ENCODE measurements around the gene HOXA2. TPM values are rescaled to one million over a fixed set of nuclear protein-coding genes. Genes with fewer than 3 reads are reported as not detected.

The HOXA2 gene
- total RNA-seq, 4 donors from 2014 or later = 0.29 to 0.88 (median 0.38) TPM; not detected in 1

DNA sequence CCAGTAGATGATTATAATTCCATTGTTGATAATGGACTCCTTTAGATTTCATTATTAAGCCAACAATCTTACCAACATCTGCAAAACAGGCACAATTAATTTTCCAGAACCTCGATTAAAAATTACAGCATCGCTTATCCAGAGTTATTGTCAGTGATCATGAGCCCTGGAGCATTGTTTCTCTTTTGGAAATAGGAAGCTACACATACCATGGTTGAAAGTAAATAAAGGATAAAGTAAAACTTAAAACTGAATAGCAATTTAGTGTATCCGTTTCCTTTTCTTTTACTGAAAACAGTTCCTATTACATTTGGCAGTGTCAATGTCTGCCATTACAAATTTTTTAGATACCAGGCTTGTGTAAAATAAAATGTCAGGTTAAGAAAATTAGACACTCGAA is 9.9 kb upstream of the HOXA2 start:
- H3K27ac ChIP-seq = peak overlapping the region; percentile 66 to 87 (median 82)
- in situ Hi-C loops (cut with MboI; ENCODE audit: low sequenced_read_pairs in 4 of 4) (no loop called here), intact Hi-C loops (cut with DNase I; ENCODE audit: low total_unique reads) (no loop called here)
- peaks cover 21 to 30% of the 10 kb centered on the region in 2 donors for H3K4me1 ChIP-seq
- no peaks in the 10 kb centered on the region for H3K9me3 ChIP-seq
- H3K36me3 ChIP-seq = no peaks in the 10 kb centered on the region
- no peaks in the 10 kb centered on the region for H3K27me3 ChIP-seq
- TF ChIP-seq POLR2A (IDR thresholded peaks at IDR 0.05) = no peak
- TF ChIP-seq, protein P1, sequence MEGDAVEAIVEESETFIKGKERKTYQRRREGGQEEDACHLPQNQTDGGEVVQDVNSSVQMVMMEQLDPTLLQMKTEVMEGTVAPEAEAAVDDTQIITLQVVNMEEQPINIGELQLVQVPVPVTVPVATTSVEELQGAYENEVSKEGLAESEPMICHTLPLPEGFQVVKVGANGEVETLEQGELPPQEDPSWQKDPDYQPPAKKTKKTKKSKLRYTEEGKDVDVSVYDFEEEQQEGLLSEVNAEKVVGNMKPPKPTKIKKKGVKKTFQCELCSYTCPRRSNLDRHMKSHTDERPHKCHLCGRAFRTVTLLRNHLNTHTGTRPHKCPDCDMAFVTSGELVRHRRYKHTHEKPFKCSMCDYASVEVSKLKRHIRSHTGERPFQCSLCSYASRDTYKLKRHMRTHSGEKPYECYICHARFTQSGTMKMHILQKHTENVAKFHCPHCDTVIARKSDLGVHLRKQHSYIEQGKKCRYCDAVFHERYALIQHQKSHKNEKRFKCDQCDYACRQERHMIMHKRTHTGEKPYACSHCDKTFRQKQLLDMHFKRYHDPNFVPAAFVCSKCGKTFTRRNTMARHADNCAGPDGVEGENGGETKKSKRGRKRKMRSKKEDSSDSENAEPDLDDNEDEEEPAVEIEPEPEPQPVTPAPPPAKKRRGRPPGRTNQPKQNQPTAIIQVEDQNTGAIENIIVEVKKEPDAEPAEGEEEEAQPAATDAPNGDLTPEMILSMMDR (IDR thresholded peaks at IDR 0.05 in 4 of 5, conservative IDR thresholded peaks at IDR 0.05 in 1 of 5) = no peak
- no peak for DNase-seq
- H3K4me3 ChIP-seq = peak overlapping the region in 1 of 4 donors; percentile 53
- ATAC-seq = no peak

DNA sequence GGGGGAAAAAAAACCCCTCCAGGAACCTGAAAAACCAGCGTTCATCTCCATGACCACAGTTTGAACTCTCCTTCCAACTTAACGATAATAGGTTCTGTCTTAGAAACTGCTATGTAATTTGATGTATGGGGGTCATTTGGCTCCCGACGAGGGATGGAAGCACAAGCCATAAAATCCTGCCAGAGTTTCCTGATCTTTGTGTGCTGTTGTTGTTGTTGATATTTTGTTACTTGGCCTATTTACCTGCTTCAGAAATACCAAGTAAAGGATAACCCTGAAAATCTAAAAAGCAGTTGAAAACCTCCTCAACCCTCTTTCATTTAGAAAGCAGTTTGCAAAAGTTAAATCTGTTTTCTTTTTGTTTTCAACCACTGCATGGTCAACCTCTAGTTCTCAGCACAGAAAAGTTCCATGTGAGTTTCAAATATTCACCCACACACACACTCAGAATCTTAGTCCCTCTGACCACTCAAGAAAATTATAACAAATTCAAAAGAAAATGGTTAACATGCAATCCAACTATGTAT is 9.3 kb upstream of the HOXA2 start:
- intact Hi-C loops (cut with DNase I; ENCODE audit: low total_unique reads) (no loop called here), in situ Hi-C loops (cut with MboI; ENCODE audit: low sequenced_read_pairs in 4 of 4) (no loop called here)
- Histone ChIP-seq H3K4me1 (peaks cover 21 to 32% of the 10 kb centered on the region in 2 donors), H3K4me3 (no peak overlapping the region), H3K36me3 (no peaks in the 10 kb centered on the region), H3K9me3 (no peaks in the 10 kb centered on the region), H3K27me3 (no peaks in the 10 kb centered on the region), H3K27ac (peak overlapping the region; percentile 66 to 85 (median 72))
- DNase-seq = no peak
- no peak for TF ChIP-seq POLR2A (IDR thresholded peaks at IDR 0.05)
- TF ChIP-seq, protein P1 (IDR thresholded peaks at IDR 0.05 in 4 of 5, conservative IDR thresholded peaks at IDR 0.05 in 1 of 5) = no peak
- no peak for ATAC-seq

DNA sequence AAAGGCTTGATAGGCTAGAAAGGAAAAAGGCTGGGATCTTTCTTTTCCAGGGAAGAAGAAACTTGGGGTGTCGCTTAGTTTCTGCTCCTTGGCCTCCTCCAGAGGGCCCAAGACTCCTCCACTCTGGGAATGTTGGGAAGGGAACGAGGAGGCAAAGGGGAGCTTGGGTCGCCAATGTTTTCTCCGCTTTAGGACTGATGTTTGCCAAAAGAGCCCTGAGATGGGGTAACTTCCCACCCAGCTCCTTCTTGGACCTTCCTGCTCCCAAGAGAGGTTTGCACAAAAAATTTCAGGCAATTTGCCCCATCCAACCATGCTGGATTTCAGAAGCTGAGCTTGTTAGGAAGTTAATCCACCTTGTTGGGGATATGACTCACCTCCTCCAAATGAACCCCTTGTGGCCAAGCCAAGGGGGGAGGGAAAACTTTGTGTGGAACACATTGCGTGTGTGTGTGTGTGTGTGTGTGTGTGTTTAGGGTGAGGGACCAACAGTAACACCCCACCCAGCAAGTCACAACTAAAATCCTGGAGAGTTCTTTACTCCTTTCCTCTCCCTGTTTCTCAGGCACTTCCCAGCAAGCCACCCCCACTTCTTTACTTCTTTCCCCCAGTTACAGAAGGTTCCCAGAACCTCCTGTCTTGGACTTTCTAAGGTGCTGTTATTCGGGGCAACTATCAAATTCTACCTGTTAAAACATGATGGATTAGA is 8.7 kb upstream of the HOXA2 start:
- Histone ChIP-seq H3K4me3 (peak overlapping the region in 2 of 4 donors; percentile 14 to 31), H3K27me3 (no peaks in the 10 kb centered on the region), H3K27ac (peak overlapping the region; percentile 66 to 85 (median 72)), H3K36me3 (no peaks in the 10 kb centered on the region), H3K9me3 (no peaks in the 10 kb centered on the region), H3K4me1 (peaks cover 21 to 38% of the 10 kb centered on the region in 2 donors)
- intact Hi-C loops (cut with DNase I; ENCODE audit: low total_unique reads) (no loop called here), in situ Hi-C loops (cut with MboI; ENCODE audit: low sequenced_read_pairs in 4 of 4) (no loop called here)
- DNase-seq (no peak), ATAC-seq (peak in 1 of 2 donors; percentile 4)
- TF ChIP-seq, protein P1 (IDR thresholded peaks at IDR 0.05 in 4 of 5, conservative IDR thresholded peaks at IDR 0.05 in 1 of 5) = no peak
- no peak for TF ChIP-seq POLR2A (IDR thresholded peaks at IDR 0.05)

DNA sequence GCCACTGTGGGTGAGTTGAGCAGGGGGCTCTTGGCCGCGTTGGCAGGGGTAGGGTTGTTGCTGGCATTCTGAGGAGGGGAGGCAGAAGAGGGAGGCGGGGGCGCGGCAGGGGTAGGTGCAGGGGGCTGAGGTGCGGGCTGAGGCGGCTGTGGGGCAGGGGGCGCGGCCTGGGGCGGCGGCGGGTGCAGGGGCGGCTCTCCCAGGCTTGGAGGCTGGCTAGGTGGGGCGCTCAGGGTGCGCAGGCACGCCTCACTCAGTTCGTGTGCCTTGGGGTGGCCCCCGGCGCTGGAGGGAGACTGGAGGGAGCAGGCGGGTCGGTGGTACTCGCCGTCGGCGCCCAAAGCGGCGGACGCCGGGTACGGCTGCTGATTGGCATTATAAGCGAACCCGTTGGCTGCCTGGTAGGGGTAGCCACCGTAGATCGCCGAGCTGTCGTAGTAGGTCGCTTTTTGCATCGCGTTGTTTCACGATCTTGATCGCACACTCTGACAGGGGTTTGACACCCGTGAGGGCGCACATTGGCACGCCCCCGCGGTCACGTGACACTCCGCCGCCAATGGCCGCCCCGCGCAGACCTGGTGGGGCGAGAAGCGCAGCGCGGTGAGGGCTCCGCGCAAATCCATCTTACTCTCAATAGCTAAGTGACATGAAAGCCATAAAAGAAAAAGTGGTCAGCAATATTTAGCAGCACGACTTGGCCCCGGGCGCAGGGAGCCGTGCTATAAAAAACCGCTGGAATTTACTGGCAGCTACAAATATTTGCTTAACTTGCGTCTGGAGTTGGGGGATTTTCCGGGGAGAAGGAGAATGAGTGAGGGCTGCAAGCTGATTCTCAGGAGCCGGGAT is 7.9 kb upstream of the HOXA2 start:
- DNase-seq (no peak), ATAC-seq (no peak)
- TF ChIP-seq, protein P1 (IDR thresholded peaks at IDR 0.05 in 4 of 5, conservative IDR thresholded peaks at IDR 0.05 in 1 of 5) = no peak
- TF ChIP-seq POLR2A (IDR thresholded peaks at IDR 0.05) = no peak
- Histone ChIP-seq H3K27me3 (no peaks in the 10 kb centered on the region), H3K36me3 (no peaks in the 10 kb centered on the region), H3K27ac (peak overlapping the region; percentile 66 to 85 (median 72)), H3K4me3 (peak overlapping the region in 3 of 4 donors; percentile 14 to 36 (median 31)), H3K4me1 (peaks cover 21 to 39% of the 10 kb centered on the region in 2 donors), H3K9me3 (no peaks in the 10 kb centered on the region)
- intact Hi-C loops (cut with DNase I; ENCODE audit: low total_unique reads) = no loop called here
- in situ Hi-C loops (cut with MboI; ENCODE audit: low sequenced_read_pairs in 4 of 4) = no loop called here

All from gastrocnemius medialis (tissue), 4 donors.